Fibroblast of skin of right quadriceps (primary cell): Measurements from ENCODE around the gene HIRIP3.

ENCODE experiments used
- DNase-seq: peaks from one replicate; pipeline ENCODE4 v3.0.0-alpha.2; 2013

The HIRIP3 gene

DNA sequence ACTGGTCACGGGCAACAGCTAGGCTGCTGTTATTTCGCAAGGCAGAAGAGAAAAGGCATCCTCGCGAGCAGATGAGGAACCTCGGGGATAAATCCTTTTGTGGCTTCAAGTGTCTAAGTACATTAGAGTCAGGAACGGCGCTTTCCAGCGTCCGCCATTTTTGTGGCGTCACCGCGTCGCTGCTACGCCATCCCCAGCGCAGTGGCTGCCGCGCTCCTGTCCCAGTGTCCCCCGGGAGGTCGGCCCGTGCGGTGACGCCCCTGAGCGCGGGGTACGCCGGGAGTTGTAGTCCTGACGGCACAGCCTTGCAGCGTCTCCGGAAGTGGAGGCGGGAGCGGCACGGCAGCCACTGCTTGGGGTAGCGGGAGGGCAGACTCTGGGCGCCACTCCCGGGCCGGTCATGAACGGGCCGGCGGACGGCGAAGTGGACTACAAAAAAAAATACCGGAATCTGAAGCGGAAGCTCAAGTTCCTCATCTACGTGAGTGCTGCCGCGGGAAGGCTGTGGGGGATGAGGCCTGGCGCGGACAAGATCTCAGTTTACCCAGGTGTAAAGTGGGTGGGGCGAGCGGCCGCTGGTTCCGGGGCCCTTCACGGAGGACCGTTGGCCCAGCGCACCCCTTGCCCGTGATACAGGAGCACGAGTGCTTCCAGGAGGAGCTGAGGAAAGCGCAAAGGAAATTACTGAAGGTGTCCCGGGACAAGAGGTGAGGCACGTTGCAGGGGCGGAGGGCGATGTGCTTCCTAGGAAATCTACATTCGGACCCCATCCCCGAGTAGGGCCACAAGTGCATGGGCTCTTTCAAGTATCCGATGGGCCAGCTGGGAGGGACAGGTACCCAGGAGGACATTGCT is 721 bp upstream of the HIRIP3 start, which contains the start of gene INO80E:
INO80E (plus strand) TSS at position 331 of the 855 bp plus-strand sequence; CDS start at position 401, 70 bp downstream.
- peak; percentile 95 for DNase-seq

DNA sequence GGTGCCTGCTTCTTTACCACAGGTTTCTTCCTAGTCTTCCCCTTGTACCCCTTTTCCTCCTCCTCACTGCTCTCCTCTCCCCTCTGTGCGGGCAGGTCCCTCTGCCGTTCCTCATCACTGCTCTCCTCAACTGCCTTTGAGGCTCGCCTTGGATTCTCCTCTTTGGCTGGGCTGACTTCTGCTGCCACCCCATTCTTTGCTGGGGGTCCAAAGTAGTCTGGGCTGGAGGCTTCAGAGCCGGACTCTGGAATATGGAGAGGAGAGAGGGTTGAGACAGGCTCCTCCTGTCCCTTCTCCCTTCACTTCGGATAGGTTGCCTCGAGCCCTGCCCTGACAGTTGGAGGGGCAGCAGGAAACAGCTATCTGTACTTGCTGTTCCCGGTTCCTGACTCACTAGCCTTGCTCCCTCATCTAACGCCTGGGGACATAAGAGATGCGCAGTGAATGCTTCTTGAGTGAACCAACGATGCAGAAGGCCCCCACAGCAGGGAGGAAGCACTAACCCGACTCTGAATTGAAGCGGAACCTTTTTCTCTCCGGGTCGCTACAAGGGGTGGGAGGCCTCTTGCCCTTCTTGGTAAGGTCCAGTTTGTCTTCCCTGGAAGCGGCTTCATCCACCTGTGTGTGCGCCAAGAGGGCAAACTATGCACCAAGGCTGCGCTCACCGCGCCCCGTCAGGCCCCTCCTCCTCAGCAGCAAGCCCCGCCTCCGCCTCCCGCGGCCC is 655 bp downstream of the HIRIP3 start:
- DNase-seq: peak; percentile 47

DNA sequence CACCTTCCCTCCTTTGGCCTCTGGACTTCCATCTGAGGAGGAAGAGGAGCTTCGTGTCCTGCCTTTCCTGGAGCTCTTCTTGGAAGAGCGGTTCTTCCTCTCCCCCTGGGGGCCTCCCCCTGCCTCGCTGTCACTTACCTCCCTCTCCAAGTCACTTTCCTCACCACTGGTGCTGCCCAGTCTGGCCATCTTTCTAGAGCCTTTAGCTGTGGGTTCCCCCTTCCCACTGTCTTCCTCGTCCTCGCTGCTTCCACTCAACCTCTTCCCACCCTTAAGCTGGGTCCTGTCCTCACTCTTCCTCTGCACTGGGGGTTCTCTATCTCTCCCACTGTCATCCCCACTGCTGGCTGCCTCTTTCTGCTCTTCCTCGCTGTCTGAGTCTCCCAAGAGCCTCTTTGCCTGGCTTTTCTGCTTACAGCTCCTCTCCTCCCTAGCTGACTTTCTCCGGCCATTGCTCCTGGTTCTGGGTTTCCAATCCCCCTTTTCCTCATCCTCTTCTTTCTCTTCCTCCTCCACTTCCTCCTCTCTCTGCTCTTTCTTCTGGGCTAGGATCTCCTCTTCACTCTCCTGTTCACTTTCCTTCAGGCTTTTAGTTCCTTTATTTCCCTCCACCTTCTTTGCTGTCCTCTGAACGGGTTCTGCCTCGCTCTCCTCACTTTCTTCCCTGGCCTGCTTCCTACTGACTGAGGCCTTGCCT is 1.4 kb downstream of the HIRIP3 start:
- DNase-seq: no peak

DNA sequence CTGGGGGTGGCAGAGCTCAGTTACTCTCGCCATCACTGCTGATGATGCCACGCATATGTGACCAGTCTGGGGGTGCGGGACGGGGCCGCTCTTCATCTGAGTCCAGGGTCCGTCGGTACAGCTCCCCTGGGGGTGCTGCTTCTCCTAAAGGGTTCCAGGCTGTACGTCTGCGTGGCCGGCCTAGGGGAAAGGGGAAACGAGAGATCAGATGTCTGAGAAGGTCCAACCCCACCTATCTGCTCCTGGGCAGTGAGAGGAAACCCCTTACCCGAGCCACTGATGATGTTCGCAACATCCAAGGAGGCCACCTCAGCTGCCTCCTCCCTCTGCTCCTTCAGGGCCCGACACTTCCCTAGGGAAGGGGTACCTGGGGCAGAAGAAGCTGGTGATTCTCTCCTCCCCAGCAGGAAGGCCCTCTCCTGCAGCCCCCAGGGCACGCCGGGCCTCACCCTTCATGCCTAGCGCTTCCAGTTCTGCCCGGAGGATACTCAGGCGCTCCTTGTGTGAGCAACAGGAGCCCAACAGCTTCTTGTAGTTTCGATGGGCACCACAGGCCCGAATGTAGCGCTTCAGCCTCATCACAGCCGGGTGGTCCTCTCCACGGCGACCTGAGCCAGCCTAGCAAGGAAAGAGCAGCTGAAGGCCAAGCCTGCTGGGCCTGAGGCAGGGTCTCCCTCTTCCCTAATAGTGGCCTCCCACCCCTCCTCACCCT is 2.1 kb downstream of the HIRIP3 start:
- no peak for DNase-seq

DNA sequence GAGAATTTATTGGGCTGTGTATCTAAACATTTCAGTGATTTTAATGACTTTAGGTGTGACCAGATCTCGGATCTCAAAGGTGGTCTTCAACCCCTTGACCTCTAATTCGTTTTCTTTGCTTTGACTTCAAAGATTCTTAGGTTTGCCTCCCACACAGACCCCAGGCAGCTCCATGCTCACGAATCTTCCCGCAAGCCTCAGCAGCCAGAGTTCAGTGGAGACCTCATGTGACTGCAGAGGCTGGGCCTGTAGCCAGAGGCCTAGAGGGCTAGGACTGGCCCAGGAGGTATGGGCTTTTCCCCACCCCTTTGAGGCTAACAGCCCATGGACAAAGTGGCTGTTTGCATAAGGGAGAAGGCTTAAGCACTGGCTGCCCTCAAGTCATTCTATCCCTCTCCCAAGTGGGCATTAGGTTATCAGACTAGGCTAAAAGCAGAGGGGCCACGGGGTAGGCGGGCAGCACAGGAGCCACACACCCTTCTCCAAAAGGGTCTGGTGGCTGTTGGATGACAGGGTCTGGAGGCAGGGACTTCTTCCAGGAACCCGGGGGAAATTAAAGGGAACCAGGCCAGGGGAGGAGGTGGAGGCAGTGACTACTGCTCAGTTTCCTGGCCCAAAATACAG is 3.0 kb downstream of the HIRIP3 start:
- DNase-seq: no peak

DNA sequence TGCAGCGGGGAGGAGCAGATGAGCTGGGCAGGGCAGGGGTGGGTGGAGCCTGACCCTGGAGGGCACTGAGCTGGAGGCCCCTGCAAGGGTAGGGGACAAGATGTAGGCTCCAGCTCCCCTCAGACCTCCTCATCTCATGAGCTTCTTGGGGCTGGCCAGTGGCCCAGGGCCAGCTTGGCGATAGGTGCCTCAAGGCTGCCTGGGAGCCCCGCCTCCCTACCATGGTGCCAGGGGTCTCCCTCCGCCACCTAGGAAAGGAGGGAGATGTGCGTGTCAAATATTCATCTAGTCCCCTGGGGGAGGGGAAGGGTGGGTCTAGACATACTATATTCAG is 3.9 kb downstream of the HIRIP3 start:
- no peak for DNase-seq

DNA sequence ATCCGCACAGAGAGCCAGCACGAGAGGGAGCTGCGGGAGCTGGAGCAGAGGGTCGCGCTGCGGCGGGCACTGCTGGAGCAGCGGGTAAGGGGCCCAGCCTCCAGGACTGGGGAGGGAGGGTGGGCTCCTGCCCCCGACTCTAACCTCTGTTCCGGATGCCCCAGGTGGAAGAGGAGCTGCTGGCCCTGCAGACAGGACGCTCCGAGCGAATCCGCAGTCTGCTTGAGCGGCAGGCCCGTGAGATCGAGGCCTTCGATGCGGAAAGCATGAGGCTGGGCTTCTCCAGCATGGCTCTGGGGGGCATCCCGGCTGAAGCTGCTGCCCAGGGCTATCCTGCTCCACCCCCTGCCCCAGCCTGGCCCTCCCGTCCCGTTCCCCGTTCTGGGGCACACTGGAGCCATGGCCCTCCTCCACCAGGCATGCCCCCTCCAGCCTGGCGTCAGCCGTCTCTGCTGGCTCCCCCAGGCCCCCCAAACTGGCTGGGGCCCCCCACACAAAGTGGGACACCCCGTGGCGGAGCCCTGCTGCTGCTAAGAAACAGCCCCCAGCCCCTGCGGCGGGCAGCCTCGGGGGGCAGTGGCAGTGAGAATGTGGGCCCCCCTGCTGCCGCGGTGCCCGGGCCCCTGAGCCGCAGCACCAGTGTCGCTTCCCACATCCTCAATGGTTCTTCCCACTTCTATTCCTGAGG is 4.4 kb downstream of the HIRIP3 start:
- no peak for DNase-seq

DNA sequence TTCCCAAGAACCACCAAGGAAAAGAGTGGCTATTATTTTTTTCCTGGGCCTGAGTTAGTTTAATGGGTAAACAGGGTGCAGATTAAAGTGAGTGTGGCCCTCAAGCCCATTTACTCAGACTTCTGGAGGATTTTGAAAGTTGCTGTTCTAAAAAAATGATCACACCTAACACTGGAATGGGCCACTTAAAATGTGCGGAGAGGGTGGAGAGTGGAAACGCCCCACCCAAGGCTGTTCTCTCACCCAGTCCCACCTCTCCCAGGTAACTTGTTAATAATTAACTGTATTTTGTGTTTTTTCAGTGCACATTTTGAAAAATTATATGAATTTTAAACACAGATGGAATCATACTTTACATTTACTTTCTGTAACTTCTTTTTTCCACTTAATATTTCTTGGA is 5.4 kb downstream of the HIRIP3 start:
- DNase-seq: no peak

DNA sequence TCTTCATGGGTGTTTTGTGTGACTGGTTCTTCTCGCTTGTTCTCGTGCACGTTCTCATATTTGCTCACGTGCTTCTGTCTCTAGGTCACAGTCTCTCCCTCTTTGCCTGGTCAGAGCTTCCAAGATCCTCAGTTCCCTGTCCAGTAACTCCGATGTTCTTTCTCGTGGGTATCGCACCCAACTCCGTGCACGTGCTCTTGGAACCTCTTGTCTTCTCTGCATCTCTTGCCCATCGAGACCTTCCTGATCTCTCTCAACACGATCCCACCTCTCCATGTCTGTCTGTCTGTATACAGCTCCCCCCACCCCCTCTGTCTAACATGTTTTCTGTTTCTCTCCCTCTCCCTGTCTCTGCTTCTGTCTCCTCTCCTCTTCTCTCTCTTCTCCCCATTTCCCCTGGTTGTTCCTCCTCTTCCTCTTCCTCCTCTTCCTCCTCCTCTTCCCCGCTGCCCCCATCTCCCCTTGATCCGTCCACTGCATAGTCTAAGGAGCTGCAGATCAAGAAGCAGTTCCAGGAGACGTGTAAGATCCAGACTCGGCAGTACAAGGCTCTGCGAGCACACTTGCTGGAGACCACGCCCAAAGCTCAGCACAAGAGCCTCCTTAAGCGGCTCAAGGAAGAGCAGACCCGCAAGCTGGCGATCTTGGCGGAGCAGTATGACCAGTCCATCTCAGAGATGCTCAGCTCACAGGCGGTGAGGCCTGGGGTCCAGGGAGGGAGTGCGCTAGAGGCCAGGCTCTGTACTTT is 6.1 kb downstream of the HIRIP3 start:
- DNase-seq: no peak

DNA sequence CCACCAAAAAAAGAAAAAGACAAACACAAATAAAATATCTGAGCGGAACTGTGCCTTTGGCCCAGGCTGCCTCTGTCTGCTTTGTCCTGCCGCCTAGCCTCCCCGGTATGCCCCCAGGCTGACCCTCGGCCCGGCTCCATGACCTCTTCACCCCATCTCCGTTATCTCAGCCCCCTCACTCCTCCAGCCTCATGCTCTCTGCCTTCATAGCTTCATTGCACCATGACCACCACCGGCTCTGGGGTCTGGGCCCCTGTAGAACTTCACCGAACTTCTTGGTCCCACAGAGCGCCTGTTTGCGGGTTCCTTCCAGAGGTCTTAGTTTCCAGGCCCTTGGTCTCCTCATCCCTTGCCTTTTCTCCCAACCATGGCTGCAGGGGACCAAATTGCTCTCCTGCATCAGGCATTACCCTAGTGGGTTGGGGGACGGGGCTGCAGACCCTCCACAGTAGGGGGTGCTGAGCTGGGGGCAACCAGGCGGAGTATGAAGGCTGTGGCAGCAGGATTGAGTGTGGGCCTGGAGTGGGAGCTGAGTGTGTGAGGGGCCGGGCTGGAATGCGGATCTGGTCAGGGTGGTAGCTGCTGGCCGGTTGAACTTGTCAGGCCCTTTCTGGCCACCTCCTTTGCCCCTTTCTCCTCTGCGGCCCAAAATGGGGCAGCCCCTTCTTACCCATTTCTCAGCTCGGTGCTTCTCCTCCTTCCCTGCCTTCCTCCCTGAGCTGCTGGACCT is 6.9 kb downstream of the HIRIP3 start:
- no peak for DNase-seq

DNA sequence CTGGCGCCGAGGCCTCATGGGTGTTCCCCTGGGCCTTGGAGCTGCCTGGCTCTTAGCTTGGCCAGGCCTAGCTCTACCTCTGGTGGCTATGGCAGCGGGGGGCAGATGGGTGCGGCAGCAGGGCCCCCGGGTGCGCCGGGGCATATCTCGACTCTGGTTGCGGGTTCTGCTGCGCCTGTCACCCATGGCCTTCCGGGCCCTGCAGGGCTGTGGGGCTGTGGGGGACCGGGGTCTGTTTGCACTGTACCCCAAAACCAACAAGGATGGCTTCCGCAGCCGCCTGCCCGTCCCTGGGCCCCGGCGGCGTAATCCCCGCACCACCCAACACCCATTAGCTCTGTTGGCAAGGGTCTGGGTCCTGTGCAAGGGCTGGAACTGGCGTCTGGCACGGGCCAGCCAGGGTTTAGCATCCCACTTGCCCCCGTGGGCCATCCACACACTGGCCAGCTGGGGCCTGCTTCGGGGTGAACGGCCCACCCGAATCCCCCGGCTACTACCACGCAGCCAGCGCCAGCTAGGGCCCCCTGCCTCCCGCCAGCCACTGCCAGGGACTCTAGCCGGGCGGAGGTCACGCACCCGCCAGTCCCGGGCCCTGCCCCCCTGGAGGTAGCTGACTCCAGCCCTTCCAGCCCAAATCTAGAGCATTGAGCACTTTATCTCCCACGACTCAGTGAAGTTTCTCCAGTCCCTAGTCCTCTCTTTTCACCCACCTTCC is 7.9 kb downstream of the HIRIP3 start:
- DNase-seq: no peak

DNA sequence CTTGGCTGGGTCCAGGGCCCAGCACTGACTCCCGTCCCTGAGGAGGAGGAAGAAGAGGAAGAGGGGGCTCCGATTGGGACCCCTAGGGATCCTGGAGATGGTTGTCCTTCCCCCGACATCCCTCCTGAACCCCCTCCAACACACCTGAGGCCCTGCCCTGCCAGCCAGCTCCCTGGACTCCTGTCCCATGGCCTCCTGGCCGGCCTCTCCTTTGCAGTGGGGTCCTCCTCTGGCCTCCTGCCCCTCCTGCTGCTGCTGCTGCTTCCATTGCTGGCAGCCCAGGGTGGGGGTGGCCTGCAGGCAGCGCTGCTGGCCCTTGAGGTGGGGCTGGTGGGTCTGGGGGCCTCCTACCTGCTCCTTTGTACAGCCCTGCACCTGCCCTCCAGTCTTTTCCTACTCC is 8.5 kb downstream of the HIRIP3 start:
- no peak for DNase-seq

DNA sequence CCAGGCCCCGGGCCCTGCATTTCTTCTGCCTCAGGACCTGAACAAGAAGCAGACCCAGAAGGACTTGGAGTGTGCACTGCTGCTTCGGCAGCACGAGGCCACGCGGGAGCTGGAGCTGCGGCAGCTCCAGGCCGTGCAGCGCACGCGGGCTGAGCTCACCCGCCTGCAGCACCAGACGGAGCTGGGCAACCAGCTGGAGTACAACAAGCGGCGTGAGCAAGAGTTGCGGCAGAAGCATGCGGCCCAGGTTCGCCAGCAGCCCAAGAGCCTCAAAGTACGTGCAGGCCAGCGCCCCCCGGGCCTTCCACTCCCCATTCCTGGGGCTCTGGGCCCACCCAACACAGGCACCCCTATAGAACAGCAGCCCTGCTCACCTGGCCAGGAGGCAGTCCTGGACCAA is 9.2 kb downstream of the HIRIP3 start:
- no peak for DNase-seq

DNA sequence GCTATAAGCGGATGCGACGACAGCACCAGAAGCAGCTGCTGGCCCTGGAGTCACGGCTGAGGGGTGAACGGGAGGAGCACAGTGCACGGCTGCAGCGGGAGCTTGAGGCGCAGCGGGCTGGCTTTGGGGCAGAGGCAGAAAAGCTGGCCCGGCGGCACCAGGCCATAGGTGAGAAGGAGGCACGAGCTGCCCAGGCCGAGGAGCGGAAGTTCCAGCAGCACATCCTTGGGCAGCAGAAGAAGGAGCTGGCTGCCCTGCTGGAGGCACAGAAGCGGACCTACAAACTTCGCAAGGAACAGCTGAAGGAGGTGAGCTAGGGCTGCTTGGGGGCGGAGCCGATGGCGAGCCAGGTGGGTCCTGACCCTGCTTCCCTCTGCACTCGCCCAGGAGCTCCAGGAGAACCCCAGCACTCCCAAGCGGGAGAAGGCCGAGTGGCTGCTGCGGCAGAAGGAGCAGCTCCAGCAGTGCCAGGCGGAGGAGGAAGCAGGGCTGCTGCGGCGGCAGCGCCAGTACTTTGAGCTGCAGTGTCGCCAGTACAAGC is 10.1 kb downstream of the HIRIP3 start:
- DNase-seq: no peak

DNA sequence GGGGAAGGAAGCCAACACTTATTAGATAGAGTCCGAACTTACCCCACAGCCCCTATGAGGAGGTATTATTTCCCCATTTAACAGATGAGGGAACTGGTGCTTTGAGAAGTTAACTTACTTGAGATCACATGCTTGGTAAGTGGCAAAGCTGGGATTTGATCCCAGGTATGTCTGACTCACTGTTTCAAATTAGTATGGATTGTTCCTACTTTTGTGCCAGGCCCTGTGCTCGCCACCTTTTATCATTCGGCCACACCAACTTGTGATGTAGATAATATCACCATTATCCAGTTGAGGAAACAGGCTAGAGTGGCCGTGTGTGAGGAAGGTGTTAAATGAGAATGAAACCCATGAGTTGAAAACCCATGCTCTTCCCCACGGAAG is 10.7 kb downstream of the HIRIP3 start:
- DNase-seq: no peak

DNA sequence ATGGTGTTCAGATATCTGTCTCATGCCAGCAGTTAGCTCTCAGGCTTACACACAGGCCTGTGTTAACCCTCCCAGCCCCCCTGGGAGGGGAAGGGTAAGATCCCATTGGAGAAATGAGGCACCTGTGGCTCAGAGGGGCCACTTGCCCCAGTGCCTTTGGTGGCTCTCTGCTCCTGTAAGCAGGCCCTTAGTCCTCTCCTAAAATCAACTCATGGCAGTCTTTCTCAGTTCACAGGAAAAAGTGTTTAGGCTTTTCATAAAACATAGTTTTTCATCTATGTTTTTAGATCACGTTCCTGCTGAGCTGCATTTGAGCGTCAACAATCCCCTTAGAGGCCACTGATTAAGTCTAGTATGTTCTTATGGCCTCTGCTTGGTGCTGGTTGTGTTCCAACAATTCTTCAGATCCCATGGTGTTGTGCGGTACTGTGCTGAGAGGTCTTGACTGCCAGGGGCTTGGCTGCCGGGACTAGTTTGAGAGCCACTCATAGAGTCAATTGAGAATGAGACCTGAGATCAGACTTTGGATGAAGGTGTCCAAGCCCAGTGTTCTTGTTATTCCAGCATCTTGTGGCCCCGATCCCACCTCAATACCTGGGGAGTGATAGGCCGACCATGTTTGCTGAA is 11.2 kb downstream of the HIRIP3 start:
- DNase-seq: no peak

DNA sequence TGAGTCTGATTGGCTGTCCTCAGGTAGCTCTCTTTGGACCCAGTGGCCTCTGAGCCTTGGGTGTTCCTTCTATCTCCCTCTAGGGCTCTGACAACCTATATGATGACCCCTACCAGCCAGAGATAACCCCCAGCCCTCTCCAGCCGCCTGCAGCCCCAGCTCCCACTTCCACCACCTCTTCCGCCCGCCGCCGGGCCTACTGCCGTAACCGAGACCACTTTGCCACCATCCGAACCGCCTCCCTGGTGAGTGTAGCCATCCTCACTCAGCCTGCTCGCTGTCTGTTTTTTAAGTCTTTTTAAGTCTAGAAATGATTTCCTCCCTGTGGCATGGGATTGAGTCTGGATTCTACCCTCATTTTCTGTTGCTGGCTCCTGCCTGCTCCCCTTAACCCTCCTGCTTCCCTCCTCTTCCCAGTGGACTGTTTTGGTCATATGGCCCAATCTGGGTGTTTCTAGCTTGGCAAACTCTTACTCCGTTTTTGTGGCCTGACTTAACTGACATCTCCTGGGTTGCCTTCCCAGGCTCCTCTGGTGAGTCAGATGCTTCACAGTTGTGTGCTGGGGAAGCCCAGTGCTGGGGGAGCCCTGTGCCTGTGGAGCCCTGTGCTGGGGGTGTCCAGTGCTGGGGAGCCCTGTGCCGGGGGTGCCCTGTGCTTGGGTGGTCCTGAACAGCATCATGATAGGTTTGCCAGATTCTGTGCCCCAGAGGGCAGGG is 11.8 kb downstream of the HIRIP3 start:
- DNase-seq: no peak
